Fibroblast of skin of right quadriceps (primary cell): Measurements from ENCODE around the gene BLM.

ENCODE experiments used
- DNase-seq: peaks from one replicate; pipeline ENCODE4 v3.0.0-alpha.2; 2013

BLM gene

GRCh38 chr15:90691982-90692773, 25.0 kb upstream of the BLM start:
- no peak for DNase-seq

DNA sequence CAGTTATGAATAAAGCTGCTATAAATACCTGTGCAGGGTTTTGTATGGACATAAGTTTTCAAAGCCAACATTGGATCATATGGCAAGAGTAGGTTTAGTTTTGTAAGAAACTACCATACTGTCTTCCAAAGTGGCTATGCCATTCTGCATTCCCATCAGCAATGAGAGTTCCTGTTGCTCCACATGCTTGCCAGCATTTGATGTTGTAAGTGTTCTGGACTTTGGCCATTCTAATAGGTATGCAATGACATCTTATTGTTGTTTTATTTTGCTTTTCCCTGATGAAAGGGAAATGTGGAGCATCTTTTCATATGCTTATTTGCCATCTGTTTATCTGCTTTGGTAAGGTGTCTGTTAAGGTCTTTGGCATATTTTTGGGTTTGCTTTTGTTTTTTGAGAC, 22.2 kb upstream of the BLM start:
- no peak for DNase-seq

DNA sequence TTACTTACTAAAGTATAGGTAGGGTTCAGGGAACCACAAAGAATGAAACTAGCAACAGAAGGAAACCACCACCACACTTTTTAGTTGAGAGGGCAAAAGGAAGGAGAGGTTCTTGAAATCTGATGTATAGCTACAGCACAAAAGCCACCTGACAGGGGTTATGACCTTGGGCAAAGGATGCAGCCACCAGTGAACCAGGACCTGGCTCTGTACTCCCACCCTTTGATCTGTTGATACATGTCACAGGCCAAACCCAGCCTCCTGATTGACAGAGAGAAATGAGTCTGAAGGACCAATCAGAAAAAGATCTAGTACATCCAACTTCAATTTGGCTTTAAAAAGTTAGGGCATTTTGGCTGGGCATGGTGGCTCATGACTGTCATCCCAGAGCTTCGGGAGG, 20.0 kb upstream of the BLM start:
- no peak for DNase-seq

- no peak for DNase-seq
Measured at GRCh38 chr15:90698629-90699028, 18.5 kb upstream of the BLM start.

DNA sequence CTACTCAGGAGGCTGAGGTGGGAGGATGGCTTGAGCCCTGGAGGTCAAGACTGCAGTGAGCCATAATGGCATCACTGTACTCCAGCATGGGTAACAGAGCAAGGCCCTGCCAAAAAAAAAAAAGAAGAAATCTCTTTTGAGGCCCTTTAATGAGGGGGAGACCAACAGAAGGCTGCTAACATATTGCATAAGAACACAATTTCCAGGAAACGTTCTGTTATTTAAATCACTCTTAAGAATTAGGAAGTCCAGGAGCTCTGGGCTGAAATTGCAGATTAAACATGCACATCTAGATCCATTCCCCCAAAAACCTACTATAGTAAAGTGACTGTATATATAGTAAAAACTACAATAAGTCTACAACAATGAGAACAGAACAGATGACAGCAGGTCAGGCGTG, 16.1 kb upstream of the BLM start:
- no peak for DNase-seq

GRCh38 chr15:90701880-90702630, 15.1 kb upstream of the BLM start:
- DNase-seq, result no peak

GRCh38 chr15:90703455-90703854, 13.7 kb upstream of the BLM start:
- no peak for DNase-seq

- DNase-seq, result no peak
Measured at GRCh38 chr15:90705212-90705611, 11.9 kb upstream of the BLM start.

- DNase-seq, result no peak
Measured at GRCh38 chr15:90706394-90707327, 10.5 kb upstream of the BLM start.

GRCh38 chr15:90707489-90707888, 9.7 kb upstream of the BLM start:
- DNase-seq, result no peak

- no peak for DNase-seq
Measured at GRCh38 chr15:90708516-90708915, 8.6 kb upstream of the BLM start.

GRCh38 chr15:90709278-90709677, 7.9 kb upstream of the BLM start:
- no peak for DNase-seq

DNA sequence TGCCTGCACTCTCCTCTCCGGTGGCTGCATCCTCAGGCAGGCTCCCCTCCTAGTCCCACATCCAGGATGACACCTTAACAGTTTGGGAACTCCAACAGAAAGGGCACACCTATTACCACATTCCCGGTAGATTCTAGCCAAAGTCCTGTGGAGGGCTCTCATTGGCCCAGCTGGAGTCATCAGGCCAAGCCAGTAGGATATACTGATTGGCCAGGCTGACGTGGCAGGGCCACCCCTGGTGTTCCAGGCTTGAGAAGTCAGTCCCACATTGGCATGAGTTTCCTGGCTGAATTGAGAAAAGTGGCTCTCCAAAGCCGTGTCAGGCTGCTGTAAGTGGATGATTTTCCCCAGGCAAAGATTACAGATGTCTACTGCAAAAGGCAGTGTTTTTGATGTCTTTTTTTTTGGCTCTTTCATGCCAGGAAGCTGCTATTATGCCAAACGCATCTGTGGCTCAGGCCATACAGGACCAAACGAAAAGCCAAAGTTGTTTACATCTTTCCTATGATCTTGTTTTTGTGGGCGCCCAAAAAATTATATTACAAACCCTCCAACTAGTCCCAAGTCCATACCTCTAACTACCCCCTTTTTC, 6.6 kb upstream of the BLM start:
- DNase-seq, result no peak

DNA sequence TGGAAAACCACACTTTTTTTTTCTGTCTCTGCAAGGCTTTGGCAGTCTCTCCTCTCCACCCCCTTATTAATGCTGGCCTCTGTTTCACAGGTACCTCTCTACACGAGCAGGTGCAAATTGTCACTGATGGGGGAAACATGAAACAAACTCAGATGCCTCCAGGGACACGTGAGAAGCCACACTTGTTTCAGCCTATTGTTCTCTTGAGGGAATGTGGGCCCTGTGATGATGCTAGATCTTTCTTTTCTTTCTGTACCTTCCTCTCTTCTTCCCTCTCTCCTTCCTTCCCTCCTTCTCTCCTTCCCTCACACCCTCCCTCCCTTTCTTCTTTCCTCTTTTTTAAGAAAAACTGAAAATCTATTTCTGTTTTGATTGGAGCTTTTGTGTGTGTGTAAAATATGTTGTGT, 5.7 kb upstream of the BLM start:
- no peak for DNase-seq

GRCh38 chr15:90711842-90712241, 5.3 kb upstream of the BLM start:
- no peak for DNase-seq

DNA sequence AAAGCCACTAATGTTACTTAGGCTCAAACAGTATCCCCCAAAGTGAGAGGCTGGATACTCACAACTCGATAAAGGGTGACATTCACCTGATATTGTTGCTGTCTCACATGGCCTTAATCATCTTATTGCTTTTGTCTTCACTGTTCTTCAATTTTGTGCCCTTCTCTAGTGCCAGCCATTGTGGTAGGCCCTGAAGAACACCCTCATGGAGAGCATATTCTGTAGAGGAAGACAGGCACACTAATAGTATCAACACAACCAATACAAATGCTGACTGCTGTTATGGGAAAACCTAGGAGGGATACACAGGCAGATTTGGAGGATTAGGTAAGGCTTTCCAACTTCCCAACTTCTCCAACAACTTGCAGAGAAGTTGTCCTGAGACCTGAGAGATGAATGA, 4.1 kb upstream of the BLM start:
- no peak for DNase-seq

DNA sequence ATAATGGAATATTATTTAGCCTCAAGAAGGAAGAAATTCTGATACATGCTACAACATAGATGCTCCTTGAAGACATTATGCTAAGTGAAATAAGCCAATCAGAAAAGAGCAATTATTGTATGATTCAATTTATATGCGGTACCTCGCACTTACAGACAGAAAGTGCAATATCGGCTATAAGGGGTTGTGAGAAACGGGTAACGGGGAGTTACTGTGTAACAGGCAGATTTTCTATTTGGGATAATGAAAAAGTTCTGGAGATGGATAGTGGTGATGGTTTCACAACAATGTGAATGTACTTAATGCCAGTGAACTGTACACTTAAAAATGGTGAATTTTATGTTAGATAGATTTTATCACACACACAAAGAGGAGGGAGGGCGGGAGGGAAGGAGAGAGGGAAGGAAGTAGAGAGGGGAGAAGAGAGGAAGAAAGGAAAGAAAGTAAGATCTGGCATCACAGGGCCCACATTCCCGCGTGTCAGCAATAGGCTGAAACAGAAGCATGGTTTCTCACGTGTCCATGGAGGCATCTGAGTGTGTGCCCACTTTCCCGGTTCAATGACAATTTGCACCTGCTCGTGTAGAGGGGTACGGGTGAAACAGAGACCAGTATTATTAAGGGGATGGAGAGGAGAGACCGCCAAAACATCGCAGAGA, 700 bp upstream of the BLM start:
- DNase-seq, result peak; percentile 5

DNA sequence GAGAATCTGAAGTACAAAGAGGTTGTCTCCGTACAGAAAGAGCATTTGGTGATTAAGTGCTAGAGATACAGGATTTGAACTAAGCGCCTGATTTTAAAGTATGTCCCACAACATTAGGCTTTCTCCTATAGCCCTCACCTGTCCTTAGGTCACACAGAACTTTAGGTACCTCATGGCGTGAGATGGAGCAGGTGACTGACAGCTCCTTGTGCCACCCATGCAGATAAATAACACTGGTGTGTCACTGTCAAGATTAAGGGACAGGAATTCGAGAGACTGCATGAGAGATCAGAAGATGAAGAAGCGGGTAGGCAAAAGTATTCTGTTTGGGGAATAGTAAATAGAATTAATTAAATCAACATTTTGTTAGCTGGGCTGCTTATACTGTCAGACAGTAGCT, 1.1 kb downstream of the BLM start:
- DNase-seq, result no peak

- no peak for DNase-seq
Measured at GRCh38 chr15:90720131-90720530, 3.0 kb downstream of the BLM start.

DNA sequence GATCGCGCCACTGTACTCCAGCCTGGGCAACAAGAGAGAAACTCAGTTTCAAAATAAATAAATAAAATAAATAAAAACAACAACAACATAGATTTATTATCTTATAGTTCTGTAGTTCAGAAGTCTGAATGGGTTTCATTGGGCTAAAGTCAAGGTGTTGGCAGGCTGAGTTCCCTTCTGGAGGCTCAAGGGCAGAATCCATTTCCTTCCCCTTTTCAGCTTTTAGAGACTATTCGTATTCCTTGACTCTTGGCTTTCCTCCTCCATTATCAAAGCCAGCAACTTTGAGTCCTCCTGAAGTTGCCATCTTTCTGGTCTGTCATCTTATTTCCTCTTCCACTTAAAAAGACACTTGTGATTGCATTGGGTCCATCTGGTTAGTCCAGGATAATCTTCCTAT, 12.1 kb downstream of the BLM start:
- DNase-seq, result no peak

- DNase-seq, result no peak
Measured at GRCh38 chr15:90730290-90730689, 13.1 kb downstream of the BLM start.

DNA sequence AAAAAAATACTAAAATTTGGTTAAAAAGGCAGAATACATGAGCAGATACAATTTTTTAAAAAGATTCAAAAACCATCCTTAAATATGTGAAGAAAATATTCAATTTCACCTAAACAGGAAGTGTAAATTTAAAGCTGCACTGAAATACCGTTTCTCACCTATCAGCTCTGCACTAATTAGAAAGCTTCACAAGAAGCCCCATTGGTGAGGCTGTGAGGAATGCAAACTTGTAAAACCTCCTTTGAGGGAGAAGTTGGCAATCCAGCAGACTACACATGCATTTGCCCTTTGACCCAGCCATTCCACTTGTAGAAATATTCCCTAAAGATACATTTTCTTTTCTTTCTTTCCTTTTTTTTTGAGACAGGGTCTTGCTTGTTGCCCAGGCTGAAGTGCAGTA, 18.8 kb downstream of the BLM start:
- no peak for DNase-seq
